Ectodermal cell (in vitro differentiated cells): ENCODE data around the gene ISM1.

Source experiments
- H3K27ac ChIP-seq: 2 replicates; pipeline ENCODE4 v1.7.0; 2013; ENCODE audit warnings: mild to moderate bottlenecking, low read depth, low read length; ENCODE audit not compliant: insufficient read depth, poor library complexity, severe bottlenecking
- H3K27me3 ChIP-seq: 2 replicates; pipeline ENCODE4 v1.7.0; 2013; ENCODE audit warnings: mild to moderate bottlenecking, low read length; ENCODE audit not compliant: insufficient read depth, control insufficient read depth, poor library complexity, severe bottlenecking
- H3K36me3 ChIP-seq: one replicate; pipeline ENCODE4 v1.7.0; 2013; ENCODE audit warnings: low read length; ENCODE audit not compliant: control insufficient read depth, insufficient read depth
- H3K4me1 ChIP-seq: one replicate; pipeline ENCODE4 v1.7.0; 2013; ENCODE audit warnings: low read length; ENCODE audit not compliant: control insufficient read depth, insufficient read depth
- H3K4me3 ChIP-seq: 2 replicates; pipeline ENCODE4 v1.7.0; 2013; ENCODE audit warnings: low read depth, low read length, control low read depth; ENCODE audit not compliant: insufficient read depth
- H3K9me3 ChIP-seq: 2 replicates; pipeline ENCODE4 v1.7.0; 2013; ENCODE audit warnings: mild to moderate bottlenecking, low read length, moderate library complexity; ENCODE audit not compliant: control insufficient read depth
- WGBS, 2 experiments: methylation state at CpG; one replicate each; pipeline ENCODE4 v1.1.7; 2013; ENCODE audit warnings: missing lambda C conversion rate in 2 of 2; 5-methylcytosine and 5-hydroxymethylcytosine counted together

ISM1 gene

DNA sequence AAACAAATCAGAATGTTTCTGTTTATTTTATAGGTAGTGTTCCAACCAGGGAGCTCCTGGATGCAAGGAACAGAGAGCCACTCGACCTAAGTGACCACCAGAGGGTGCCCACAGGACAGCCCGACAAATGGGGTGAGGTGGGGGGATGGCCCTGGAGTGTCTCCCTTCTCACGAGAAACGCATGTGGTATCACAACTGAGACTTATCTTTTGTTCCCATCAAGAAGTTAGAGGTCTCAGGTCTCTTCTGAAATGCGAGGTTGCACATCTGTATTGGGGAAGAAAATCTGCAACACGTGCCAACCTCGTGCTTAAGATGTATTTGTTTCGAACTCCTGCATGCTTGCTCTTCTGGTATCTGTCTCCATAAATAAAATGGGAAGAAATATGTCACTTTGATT lies 104.0 kb downstream of the ISM1 start:
- Histone ChIP-seq H3K27me3 (no peaks in the 10 kb centered on the region), H3K4me3 (no peak overlapping the region), H3K36me3 (no peaks in the 10 kb centered on the region), H3K27ac (no peak overlapping the region), H3K9me3 (no peaks in the 10 kb centered on the region), H3K4me1 (peaks cover 9% of the 10 kb centered on the region)
- WGBS, 2 experiments = 50 to 56% methylated on average over 8 of the region's 8 CpGs

DNA sequence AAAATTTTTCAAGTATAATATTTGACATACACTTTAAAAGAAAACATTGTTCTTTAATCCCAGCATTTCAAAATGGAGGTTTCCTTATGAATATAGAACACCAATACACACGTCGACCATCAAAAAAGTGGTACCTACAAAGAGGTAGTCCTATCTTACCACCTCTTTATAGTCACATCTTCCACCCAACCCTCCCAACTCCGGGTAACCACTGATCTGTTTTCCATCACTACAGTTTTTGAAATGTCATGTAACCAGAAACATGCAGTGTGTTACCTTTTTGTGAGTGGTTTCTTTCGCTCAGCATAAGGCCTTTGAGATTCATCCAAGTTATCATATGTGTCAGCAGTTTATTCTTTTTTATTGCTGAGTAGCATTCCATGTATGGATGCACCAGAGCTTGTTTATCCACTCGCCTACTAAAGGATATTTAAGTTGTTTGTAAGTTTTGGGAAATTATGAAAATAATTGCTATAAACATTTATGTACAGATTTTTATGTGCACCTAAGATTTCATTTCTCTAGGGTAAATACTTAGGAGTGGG lies 104.8 kb downstream of the ISM1 start:
- WGBS, 2 experiments = 93 to 98% methylated on average over 4 of the region's 5 CpGs
- Histone ChIP-seq H3K27me3 (no peaks in the 10 kb centered on the region), H3K4me1 (peaks cover 9% of the 10 kb centered on the region), H3K27ac (no peak overlapping the region), H3K4me3 (no peak overlapping the region), H3K36me3 (no peaks in the 10 kb centered on the region), H3K9me3 (no peaks in the 10 kb centered on the region)

DNA sequence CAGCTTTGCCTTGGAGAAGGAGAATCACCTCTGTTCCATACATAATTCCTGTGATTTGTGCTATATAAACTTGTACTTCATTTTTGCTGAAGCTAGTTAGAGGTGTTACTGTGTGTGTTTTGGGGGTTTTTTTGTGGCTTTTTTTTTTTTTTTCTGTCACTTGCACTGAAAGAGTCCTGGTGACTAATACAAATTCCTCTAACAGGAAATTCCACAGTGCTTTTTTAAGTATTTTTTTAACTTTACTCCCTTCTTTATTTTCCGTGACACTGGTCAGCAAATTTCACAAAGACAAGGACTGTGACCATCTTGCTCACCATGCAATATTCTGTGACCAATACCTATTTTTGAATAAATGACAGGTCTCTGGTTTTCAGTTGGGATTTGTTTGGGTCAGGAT lies 110.5 kb downstream of the ISM1 start:
- no peaks in the 10 kb centered on the region for H3K27me3 ChIP-seq
- no peaks in the 10 kb centered on the region for H3K4me1 ChIP-seq
- 67 to 94% methylated on average over 1 of the region's 1 CpG for WGBS, 2 experiments
- no peaks in the 10 kb centered on the region for H3K36me3 ChIP-seq
- no peak overlapping the region for H3K4me3 ChIP-seq
- no peaks in the 10 kb centered on the region for H3K9me3 ChIP-seq
- no peak overlapping the region for H3K27ac ChIP-seq

DNA sequence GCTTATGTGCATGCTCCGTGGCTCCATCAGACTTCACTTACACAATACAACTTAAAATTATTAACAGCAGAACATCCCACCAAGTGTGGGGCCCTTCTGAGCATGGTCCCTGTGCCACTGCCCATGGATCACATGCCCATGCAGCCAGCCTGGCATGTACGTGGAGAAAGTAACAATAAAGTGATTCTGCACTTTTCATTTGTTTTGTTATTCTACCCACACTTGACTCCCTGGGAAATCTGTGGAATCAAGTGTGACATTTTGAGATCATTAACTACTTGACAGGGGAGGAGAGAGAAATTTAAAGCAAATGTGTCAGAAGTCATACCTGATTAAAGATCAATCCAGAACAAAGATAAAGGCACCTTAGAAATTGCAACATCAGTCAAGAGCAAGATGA lies 112.0 kb downstream of the ISM1 start:
- no peaks in the 10 kb centered on the region for H3K9me3 ChIP-seq
- H3K27me3 ChIP-seq = no peaks in the 10 kb centered on the region
- H3K4me1 ChIP-seq = no peaks in the 10 kb centered on the region
- no peak overlapping the region for H3K4me3 ChIP-seq
- H3K27ac ChIP-seq = no peak overlapping the region
- no peaks in the 10 kb centered on the region for H3K36me3 ChIP-seq
- WGBS, 2 experiments = 77 to 89% methylated on average over 2 of the region's 2 CpGs

DNA sequence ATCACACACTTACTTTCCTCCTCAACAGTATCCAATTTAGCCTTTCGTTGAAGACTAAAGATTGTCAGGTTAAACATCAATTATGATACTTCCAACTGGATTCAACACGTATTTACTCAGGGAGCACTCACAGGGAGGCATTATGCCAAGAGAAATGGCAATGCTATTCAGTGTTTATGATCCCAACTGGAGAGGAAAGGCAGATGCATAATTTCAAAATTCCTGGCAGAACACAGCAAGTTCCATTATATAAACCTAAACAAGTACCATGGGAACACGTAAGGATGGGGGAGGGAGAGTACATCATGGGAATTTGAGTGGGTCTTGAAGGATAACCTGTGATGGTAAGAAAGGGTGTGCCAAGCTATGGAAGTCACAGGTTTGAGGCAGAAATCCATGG lies 112.7 kb downstream of the ISM1 start:
- H3K4me3 ChIP-seq = no peak overlapping the region
- H3K27ac ChIP-seq = no peak overlapping the region
- no peaks in the 10 kb centered on the region for H3K4me1 ChIP-seq
- H3K27me3 ChIP-seq = no peaks in the 10 kb centered on the region
- no peaks in the 10 kb centered on the region for H3K36me3 ChIP-seq
- H3K9me3 ChIP-seq = no peaks in the 10 kb centered on the region
- WGBS, 2 experiments = 96 to 98% methylated on average over 3 of the region's 3 CpGs

DNA sequence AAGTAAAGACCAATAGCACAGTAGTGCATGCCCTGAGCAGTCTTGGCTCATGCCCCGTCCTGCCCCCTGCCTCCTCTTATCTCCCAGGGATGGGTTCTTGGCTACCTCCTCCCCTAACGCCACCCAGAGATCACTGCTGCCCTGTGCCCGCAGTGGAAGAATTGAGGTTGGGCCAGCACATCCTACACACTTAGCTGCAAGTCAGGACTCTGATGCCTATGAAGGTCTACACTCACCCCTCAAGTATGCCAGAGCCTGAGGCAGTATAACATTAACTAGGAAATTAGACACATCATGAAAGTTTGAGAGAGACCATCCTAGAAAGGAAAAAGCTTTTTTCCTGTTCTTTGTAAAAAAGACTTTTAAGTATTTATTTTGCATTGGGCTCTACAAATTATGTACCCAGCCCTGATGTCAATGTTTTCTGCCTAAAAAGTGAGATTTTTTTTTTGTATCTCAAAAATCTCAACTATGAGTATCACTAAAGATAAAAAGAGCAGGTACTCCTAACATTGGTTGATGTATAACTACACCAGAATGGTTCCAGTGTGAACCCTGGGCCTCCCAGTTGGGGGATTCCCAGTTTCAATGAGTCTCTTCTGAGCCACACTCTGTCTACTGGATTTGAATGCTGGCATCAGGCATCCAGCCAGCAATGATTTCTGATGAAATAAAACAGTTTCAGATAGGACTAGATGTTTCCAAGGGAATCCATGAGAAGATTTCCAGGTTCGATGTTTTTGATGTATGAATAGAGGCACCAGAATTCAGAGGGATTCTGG lies 115.4 kb downstream of the ISM1 start:
- Histone ChIP-seq H3K27ac (no peak overlapping the region), H3K36me3 (no peaks in the 10 kb centered on the region), H3K9me3 (no peaks in the 10 kb centered on the region), H3K4me3 (no peak overlapping the region), H3K4me1 (no peaks in the 10 kb centered on the region), H3K27me3 (no peaks in the 10 kb centered on the region)
- WGBS, 2 experiments = 96% methylated on average over 4 of the region's 4 CpGs

DNA sequence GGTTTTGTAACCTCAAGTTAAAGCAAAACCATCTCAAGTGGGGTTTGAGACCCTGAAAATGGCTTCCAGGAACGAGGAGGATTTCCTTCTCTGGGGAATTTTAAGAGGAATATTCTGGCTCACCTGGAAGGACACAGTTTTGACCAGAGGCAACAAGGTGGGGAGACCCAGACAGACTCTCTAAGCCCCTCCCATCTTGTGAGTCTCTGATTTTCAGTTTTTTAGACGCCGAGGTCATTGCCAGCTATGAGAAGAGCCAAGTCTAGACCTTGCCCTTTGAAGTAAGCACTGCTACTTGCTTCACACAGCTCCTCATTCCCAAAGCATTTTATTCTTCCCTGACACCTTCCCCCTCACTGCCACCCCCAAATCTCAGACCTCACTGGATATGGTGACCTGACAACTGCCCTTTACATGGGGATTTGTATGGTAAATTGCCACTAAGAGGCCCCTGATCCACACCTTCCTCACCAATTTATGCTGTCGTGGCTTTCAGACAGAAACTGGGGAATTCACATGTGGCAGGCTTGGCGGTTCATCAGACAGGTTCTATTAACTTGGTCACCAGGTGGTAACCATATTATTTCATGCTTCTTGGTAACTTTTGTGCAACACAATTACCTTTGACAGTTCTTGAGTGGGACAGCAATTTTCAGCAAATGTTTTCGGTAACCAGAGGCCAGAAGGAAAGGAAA lies 116.2 kb downstream of the ISM1 start:
- no peak overlapping the region for H3K27ac ChIP-seq
- H3K27me3 ChIP-seq = no peaks in the 10 kb centered on the region

DNA sequence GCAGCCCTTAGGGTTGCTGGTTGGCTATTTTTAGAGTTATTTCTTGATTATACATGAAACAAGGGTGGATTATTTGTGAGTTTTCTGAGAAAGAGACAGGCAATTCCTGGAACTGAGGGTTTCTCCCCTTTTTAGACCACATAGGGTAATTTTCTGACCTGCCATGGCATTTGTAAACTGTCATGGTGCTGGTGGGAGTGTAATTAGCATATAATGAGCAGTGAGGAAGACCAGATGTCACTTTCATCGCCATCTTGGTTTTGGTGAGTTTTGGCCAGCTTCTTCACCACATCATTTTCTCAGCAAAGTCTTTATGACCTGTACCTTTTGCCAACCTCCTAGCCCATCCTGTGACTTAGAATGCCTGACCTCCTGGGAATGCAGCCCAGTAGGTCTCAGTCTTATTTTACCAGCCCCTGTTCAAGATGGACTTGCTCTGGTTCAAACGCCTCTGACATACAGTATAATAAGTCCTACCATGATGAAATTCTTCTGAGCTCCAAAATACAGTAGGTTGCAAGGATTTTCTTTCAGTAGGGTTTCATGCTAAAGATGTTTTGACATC lies 117.1 kb downstream of the ISM1 start:
- 97% methylated on average over 2 of the region's 2 CpGs for WGBS, 2 experiments
- Histone ChIP-seq H3K27ac (no peak overlapping the region), H3K4me1 (no peaks in the 10 kb centered on the region), H3K4me3 (no peak overlapping the region), H3K27me3 (no peaks in the 10 kb centered on the region), H3K9me3 (no peaks in the 10 kb centered on the region), H3K36me3 (no peaks in the 10 kb centered on the region)

More for the DNA sequence above, 116.2 kb downstream of the ISM1 start:
- Histone ChIP-seq H3K4me3 (no peak overlapping the region), H3K36me3 (no peaks in the 10 kb centered on the region), H3K4me1 (no peaks in the 10 kb centered on the region), H3K9me3 (no peaks in the 10 kb centered on the region)
- 92 to 93% methylated on average over 6 of the region's 6 CpGs for WGBS, 2 experiments

DNA sequence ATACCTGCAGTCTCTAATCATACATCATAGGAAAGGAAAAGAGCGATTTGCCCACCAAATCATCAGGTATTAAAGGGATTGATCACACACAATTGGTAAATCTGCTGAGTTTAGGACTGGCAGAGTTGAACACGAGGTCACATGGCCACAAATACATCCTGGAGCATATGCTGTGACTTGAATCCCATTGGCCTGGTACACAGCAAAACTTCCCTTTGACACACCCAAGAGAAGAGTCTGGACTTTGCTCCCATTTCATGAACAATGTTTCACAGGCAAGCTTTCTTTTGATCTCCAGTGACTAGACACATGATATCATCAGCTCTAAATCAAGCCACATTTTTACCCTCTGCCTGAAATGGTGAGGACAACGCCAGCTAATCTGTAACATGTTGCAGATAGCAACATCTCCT lies 117.9 kb downstream of the ISM1 start:
- Histone ChIP-seq H3K9me3 (no peaks in the 10 kb centered on the region), H3K4me3 (no peak overlapping the region), H3K36me3 (no peaks in the 10 kb centered on the region), H3K27ac (no peak overlapping the region), H3K4me1 (no peaks in the 10 kb centered on the region), H3K27me3 (no peaks in the 10 kb centered on the region)
- WGBS, 2 experiments = 89 to 93% methylated on average over 3 of the region's 3 CpGs

DNA sequence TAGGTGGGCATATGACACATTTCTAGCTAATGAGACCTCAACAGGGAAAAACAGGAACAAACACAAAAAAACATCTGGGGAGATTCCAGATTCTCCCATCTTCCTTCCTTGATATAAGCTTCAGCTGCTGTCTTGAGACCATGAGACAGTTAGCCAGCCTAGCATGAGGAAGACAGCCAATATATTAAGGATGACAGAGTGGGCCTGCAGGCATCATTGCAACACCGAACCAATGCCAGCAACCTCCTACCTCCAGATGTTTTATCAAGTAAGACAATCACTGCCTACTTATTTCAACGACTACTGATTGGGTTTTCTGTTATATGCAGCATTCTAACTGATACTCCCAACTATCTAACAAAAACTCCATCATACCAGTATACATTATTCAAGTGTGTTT lies 119.0 kb downstream of the ISM1 start:
- Histone ChIP-seq H3K4me3 (no peak overlapping the region), H3K9me3 (no peaks in the 10 kb centered on the region), H3K4me1 (no peaks in the 10 kb centered on the region), H3K27ac (no peak overlapping the region), H3K27me3 (no peaks in the 10 kb centered on the region), H3K36me3 (no peaks in the 10 kb centered on the region)
- 55 to 70% methylated on average over 2 of the region's 2 CpGs for WGBS, 2 experiments
